MM.1S (cell line): Measurements from ENCODE around the gene CRTAC1.

Experiments
- EZH2 ChIP-seq: fragments of 300-600 bp; sonication (generic); optimal IDR thresholded peaks from 2 replicates; pipeline ENCODE3; 2017; ENCODE audit warnings: low read depth, mild to moderate bottlenecking, antibody characterized with exemption, low read length, mixed read lengths
- EZH2phosphoT487 ChIP-seq: fragments of 300-600 bp; sonication (generic); IDR thresholded peaks from 2 replicates; pipeline ENCODE4 v1.6.1; 2018; ENCODE audit warnings: antibody characterized with exemption, low read length
- TF ChIP-seq, protein P1 (sequence below): fragments of 300-600 bp; sonication (generic); IDR thresholded peaks from 2 replicates; pipeline ENCODE4 v1.5.1; 2016; ENCODE audit warnings: antibody characterized with exemption, low read length, mixed read lengths

DNA sequence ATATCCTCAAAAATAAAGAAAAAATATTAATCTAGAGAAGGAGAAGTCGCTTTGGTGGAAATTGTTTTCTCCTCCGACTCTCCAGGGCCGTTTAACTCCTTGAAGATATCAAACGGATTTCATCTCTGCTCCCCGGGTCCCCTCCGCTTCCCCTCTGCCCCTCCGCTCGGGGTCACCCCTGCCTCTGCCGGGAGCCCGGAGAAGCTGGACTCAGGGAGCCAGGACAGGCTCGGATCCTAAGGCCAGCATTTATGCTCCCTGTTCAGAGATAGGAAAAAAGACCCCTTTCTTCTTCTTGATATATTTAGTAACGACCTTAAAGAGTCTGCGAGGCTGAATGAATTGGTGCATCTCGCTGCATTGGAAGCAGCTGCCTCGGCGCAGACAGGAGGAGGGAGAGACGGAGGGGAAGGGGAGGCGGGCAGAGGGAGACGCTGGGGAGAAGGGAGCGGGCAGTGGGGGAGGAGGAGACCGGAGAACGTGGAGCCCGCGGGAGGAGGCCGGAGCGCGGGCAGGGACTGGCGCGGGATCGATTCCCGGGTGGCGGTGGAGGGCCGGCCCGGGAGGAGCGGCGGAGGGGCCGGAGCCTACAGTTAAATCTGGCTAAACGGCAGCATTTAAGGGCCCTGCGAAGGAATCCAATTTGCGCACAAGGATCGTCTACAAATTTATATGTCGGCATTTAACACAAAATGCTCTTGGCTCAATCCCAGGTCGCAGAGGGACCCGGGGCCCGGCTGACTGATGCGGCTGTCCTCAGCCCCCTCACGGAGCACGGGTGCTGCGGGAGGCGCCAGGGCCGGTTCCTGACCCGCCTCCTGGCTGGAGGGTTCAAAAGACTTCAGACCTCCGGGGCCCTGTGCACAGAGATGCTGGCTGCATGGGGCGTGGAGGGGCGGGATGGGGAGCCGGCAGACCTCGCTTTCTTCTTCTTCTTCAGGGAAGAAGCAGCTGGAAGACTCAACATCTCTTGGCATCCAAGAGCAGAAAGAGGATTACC lies 55.6 kb downstream of the CRTAC1 start:
- TF ChIP-seq, protein P1, sequence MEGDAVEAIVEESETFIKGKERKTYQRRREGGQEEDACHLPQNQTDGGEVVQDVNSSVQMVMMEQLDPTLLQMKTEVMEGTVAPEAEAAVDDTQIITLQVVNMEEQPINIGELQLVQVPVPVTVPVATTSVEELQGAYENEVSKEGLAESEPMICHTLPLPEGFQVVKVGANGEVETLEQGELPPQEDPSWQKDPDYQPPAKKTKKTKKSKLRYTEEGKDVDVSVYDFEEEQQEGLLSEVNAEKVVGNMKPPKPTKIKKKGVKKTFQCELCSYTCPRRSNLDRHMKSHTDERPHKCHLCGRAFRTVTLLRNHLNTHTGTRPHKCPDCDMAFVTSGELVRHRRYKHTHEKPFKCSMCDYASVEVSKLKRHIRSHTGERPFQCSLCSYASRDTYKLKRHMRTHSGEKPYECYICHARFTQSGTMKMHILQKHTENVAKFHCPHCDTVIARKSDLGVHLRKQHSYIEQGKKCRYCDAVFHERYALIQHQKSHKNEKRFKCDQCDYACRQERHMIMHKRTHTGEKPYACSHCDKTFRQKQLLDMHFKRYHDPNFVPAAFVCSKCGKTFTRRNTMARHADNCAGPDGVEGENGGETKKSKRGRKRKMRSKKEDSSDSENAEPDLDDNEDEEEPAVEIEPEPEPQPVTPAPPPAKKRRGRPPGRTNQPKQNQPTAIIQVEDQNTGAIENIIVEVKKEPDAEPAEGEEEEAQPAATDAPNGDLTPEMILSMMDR: no peak
- TF ChIP-seq EZH2phosphoT487 (no peak), EZH2 (no peak)
